Fibroblast of lung (primary cell): ENCODE results near the gene POP7.
A peak's percentile ranks its signal among the peaks of the same experiment; 100 is the strongest.

Source experiments
- EZH2 ChIP-seq: IDR thresholded peaks from 2 replicates; pipeline ENCODE4 v1.5.1; 2012; ENCODE audit warnings: low read length, control low read depth, mild to moderate bottlenecking; ENCODE audit errors: missing control alignments
- TF ChIP-seq, protein P1 (sequence below), 2 donors: IDR thresholded peaks in 1 of 2; conservative IDR thresholded peaks in 1 of 2; 1 replicate in 1 of 2; 2 replicates in 1 of 2; pipeline ENCODE4 v1.5.1; 2011 to 2012; ENCODE audit warnings: low read length in 2 of 2, control low read depth in 1 of 2, inconsistent platforms in 1 of 2, low read depth in 1 of 2, mild to moderate bottlenecking in 1 of 2

DNA sequence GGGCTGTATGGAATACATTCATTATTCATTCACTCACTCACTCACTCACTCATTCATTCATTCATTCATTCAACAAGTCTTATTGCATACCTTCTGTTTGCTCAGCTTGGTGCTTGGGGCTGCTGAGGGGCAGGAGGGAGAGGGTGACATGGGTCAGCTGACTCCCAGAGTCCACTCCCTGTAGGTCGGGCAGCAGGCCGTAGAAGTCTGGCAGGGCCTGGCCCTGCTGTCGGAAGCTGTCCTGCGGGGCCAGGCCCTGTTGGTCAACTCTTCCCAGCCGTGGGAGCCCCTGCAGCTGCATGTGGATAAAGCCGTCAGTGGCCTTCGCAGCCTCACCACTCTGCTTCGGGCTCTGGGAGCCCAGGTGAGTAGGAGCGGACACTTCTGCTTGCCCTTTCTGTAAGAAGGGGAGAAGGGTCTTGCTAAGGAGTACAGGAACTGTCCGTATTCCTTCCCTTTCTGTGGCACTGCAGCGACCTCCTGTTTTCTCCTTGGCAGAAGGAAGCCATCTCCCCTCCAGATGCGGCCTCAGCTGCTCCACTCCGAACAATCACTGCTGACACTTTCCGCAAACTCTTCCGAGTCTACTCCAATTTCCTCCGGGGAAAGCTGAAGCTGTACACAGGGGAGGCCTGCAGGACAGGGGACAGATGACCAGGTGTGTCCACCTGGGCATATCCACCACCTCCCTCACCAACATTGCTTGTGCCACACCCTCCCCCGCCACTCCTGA lies 16.7 kb downstream of the POP7 start:
- TF ChIP-seq, protein P1, sequence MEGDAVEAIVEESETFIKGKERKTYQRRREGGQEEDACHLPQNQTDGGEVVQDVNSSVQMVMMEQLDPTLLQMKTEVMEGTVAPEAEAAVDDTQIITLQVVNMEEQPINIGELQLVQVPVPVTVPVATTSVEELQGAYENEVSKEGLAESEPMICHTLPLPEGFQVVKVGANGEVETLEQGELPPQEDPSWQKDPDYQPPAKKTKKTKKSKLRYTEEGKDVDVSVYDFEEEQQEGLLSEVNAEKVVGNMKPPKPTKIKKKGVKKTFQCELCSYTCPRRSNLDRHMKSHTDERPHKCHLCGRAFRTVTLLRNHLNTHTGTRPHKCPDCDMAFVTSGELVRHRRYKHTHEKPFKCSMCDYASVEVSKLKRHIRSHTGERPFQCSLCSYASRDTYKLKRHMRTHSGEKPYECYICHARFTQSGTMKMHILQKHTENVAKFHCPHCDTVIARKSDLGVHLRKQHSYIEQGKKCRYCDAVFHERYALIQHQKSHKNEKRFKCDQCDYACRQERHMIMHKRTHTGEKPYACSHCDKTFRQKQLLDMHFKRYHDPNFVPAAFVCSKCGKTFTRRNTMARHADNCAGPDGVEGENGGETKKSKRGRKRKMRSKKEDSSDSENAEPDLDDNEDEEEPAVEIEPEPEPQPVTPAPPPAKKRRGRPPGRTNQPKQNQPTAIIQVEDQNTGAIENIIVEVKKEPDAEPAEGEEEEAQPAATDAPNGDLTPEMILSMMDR (conservative IDR thresholded peaks at IDR 0.05 in 1 of 2, IDR thresholded peaks at IDR 0.05 in 1 of 2; ENCODE audit: low read depth in 1 of 2, low read length in 2 of 2) = no peak
- peak; percentile 54 for TF ChIP-seq EZH2
